Osteoblast (primary cell): ENCODE measurements around the gene PSMB8. TPM values are rescaled to one million over a fixed set of nuclear protein-coding genes. Genes with fewer than 3 reads are reported as not detected.
"Not testable (repeated sequence)": the region's sequence is repeated elsewhere in the genome, so short reads cannot be mapped to it uniquely, and the experiment has no call there.

Experiments
- DNase-seq: peaks from one replicate; pipeline ENCODE4 v3.0.0; 2011; ENCODE audit warnings: low spot score, mixed read lengths; ENCODE audit not compliant: insufficient read length; ENCODE audit errors: missing footprints
- H2AFZ ChIP-seq: 2 replicates; pipeline ENCODE4 v1.6.0; 2011; ENCODE audit warnings: mild to moderate bottlenecking, low read length
- H3K27ac ChIP-seq: 2 replicates; pipeline ENCODE4 v1.5.1; 2011; ENCODE audit warnings: mild to moderate bottlenecking, low read depth, low read length, moderate library complexity
- H3K27me3 ChIP-seq: 2 replicates; pipeline ENCODE4 v1.6.0; 2012; ENCODE audit warnings: mild to moderate bottlenecking, control low read depth, inconsistent platforms, low read length, moderate library complexity; ENCODE audit not compliant: insufficient read depth
- H3K36me3 ChIP-seq: 2 replicates; pipeline ENCODE4 v1.5.1; 2011; ENCODE audit warnings: mild to moderate bottlenecking, low read length, control low read depth, moderate library complexity; ENCODE audit not compliant: insufficient read depth
- H3K4me1 ChIP-seq: 2 replicates; pipeline ENCODE4 v1.5.1; 2011; ENCODE audit warnings: mild to moderate bottlenecking, low read length, control low read depth, moderate library complexity; ENCODE audit not compliant: insufficient read depth
- H3K4me2 ChIP-seq: 2 replicates; pipeline ENCODE4 v1.6.0; 2011; ENCODE audit warnings: mild to moderate bottlenecking, low read length; ENCODE audit not compliant: insufficient read depth
- H3K4me3 ChIP-seq: fragments of 200-600 bp; sonication (generic); 3 replicates; pipeline ENCODE4 v1.5.1; 2012; ENCODE audit warnings: mild to moderate bottlenecking, low read length, inconsistent platforms; ENCODE audit not compliant: insufficient read depth
- H3K79me2 ChIP-seq: 2 replicates; pipeline ENCODE4 v1.6.0; 2012; ENCODE audit warnings: mild to moderate bottlenecking, low read length, control low read depth, inconsistent platforms; ENCODE audit not compliant: insufficient read depth
- H3K9me3 ChIP-seq: 2 replicates; pipeline ENCODE4 v1.5.1; 2011; ENCODE audit warnings: low read depth, low read length, control low read depth
- H4K20me1 ChIP-seq: 2 replicates; pipeline ENCODE4 v1.6.0; 2012; ENCODE audit warnings: mild to moderate bottlenecking, low read length, control low read depth; ENCODE audit not compliant: insufficient read depth
- CTCF ChIP-seq: IDR thresholded peaks from 2 replicates; pipeline ENCODE4 v1.5.1; 2011; ENCODE audit warnings: mild to moderate bottlenecking, low read depth, low read length, moderate library complexity; ENCODE audit errors: extremely low read depth
- total RNA-seq: library from RNA; depleted of rRNA; stranded (reverse); fragments of >200 nt; gene quantifications from 2 replicates; pipeline ENCODE4 v1.2.3, GENCODE V29; 2012

Gene PSMB8
- total RNA-seq, 1 donor, result 67.3 TPM

- Histone ChIP-seq H3K9me3 (no peaks in the 10 kb centered on the region), H3K4me1 (peaks cover 19% of the 10 kb centered on the region), H3K4me3 (no peak overlapping the region), H2AFZ (peak overlapping the region; percentile 2), H3K27me3 (no peaks in the 10 kb centered on the region), H4K20me1 (no peaks in the 10 kb centered on the region), H3K27ac (peak overlapping the region; percentile 29), H3K4me2 (peak overlapping the region; percentile 40), H3K79me2 (no peaks in the 10 kb centered on the region), H3K36me3 (no peaks in the 10 kb centered on the region)
- peak; percentile 27 for DNase-seq
- TF ChIP-seq CTCF, result no peak
Observed at GRCh38 chr6:32815115-32815514, 28.7 kb downstream of the PSMB8 start.

- no peak for TF ChIP-seq CTCF
- no peak overlapping the region for H2AFZ ChIP-seq
- no peaks in the 10 kb centered on the region for H3K36me3 ChIP-seq
- no peak overlapping the region for H3K4me2 ChIP-seq
- no peaks in the 10 kb centered on the region for H3K79me2 ChIP-seq
- no peaks in the 10 kb centered on the region for H3K9me3 ChIP-seq
- no peak overlapping the region for H3K27ac ChIP-seq
- H3K27me3 ChIP-seq, result no peaks in the 10 kb centered on the region
- H4K20me1 ChIP-seq, result no peaks in the 10 kb centered on the region
- H3K4me3 ChIP-seq, result no peak overlapping the region
- peaks cover 10% of the 10 kb centered on the region for H3K4me1 ChIP-seq
- DNase-seq, result no peak
Observed at GRCh38 chr6:32814145-32814544, 29.7 kb downstream of the PSMB8 start.

GRCh38 chr6:32809171-32809570, 34.7 kb downstream of the PSMB8 start:
- peaks cover 2% of the 10 kb centered on the region for H3K4me1 ChIP-seq
- no peak for DNase-seq

GRCh38 chr6:32807020-32807580, 36.7 kb downstream of the PSMB8 start:
- DNase-seq, result no peak
- Histone ChIP-seq H3K9me3 (no peaks in the 10 kb centered on the region), H3K4me2 (no peak overlapping the region), H3K79me2 (no peaks in the 10 kb centered on the region), H2AFZ (no peak overlapping the region), H4K20me1 (no peaks in the 10 kb centered on the region), H3K36me3 (no peaks in the 10 kb centered on the region), H3K4me3 (no peak overlapping the region), H3K4me1 (peaks cover 2% of the 10 kb centered on the region), H3K27ac (no peak overlapping the region), H3K27me3 (peaks cover 23% of the 10 kb centered on the region)
- no peak for TF ChIP-seq CTCF

More at GRCh38 chr6:32809171-32809570, 34.7 kb downstream of the PSMB8 start:
- TF ChIP-seq CTCF, result no peak
- Histone ChIP-seq H3K79me2 (no peaks in the 10 kb centered on the region), H3K36me3 (no peaks in the 10 kb centered on the region), H3K4me3 (no peak overlapping the region), H3K27me3 (peaks cover 13% of the 10 kb centered on the region), H4K20me1 (no peaks in the 10 kb centered on the region), H3K9me3 (no peaks in the 10 kb centered on the region), H3K4me2 (no peak overlapping the region), H3K27ac (no peak overlapping the region), H2AFZ (no peak overlapping the region)

- H3K79me2 ChIP-seq, H2AFZ ChIP-seq, H3K36me3 ChIP-seq, H3K4me3 ChIP-seq, H3K4me1 ChIP-seq, H3K4me2 ChIP-seq, DNase-seq, H4K20me1 ChIP-seq, H3K27ac ChIP-seq, H3K9me3 ChIP-seq: not testable (repeated sequence)
- peaks cover 40% of the 10 kb centered on the region for H3K27me3 ChIP-seq
Observed at GRCh38 chr6:32805404-32805803, 38.4 kb downstream of the PSMB8 start.
